ENCODE measurements around the gene CYP4F8. TPM values are rescaled to one million over a fixed set of nuclear protein-coding genes. Genes with fewer than 3 reads are reported as not detected.

Gene CYP4F8
- total and polyA plus RNA-seq, 9 donors: 1.1 TPM; not detected in 8

DNA sequence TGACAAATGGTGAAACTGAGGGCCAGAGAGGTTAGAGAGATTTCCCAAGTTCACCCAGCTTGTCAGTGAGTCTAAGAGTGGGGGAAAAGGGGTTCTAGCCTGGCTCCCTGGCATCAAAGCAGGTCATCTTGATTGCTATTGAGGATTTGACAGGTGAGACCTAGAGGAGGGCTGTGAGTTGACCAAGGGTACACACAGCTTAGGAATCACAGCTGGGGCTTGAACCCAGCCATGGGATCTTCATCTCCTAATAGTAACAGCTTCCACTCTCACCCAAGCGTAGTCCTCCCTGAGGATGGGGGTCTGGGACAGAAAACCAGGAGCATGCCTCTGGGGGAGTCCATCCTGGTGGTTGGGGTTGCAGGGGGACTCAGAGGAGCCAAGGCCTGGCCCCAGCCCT, 6.8 kb downstream of the CYP4F8 start:
- H3K9me3 ChIP-seq: no peaks in the 10 kb centered on the region
- no peak for TF ChIP-seq POLR2A (IDR thresholded peaks at IDR 0.05)
- H3K27ac ChIP-seq: no peak overlapping the region
- H3K27me3 ChIP-seq: no peaks in the 10 kb centered on the region
- WGBS, 3 donors: 53 to 62% (median 55%) methylated on average over 1 of the region's 1 CpG
- no peak for DNase-seq
- intact Hi-C loops (cut with DNase I): loop anchor here in 1 of 4 donors (10.0 kb wide), 1 partner anchor 413 kb away; no protein-coding TSS in a partner anchor
- H3K36me3 ChIP-seq: no peaks in the 10 kb centered on the region
- no peak overlapping the region for H3K4me3 ChIP-seq
- H3K4me1 ChIP-seq (ENCODE audit: insufficient read depth): no peaks in the 10 kb centered on the region

DNA sequence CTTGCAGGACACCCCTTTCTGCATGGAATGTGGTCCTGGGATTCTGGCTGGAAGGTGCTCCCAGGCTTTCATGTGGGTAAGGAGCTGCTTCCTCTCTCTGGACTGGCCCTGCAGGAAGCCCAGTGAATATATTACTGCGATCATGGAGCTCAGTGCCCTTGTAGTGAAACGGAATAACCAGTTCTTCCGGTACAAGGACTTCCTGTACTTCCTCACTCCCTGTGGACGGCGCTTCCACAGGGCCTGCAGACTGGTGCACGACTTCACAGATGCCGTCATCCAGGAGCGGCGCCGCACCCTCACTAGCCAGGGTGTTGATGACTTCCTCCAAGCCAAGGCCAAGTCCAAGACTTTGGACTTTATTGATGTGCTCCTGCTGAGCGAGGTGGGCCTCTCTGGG, 8.0 kb downstream of the CYP4F8 start:
- WGBS, 3 donors: 56 to 71% (median 67%) methylated on average over 11 of the region's 11 CpGs
- Histone ChIP-seq H3K4me1 (ENCODE audit: insufficient read depth) (no peaks in the 10 kb centered on the region), H3K27me3 (no peaks in the 10 kb centered on the region), H3K9me3 (no peaks in the 10 kb centered on the region), H3K4me3 (no peak overlapping the region), H3K27ac (no peak overlapping the region), H3K36me3 (no peaks in the 10 kb centered on the region)
- no peak for DNase-seq
- intact Hi-C loops (cut with DNase I): loop anchor here in 1 of 4 donors (10.0 kb wide), 1 partner anchor 412 kb away; no protein-coding TSS in a partner anchor
- TF ChIP-seq POLR2A (IDR thresholded peaks at IDR 0.05) (no peak), EP300 (IDR thresholded peaks at IDR 0.05) (no peak)
- TF ChIP-seq, protein P1, sequence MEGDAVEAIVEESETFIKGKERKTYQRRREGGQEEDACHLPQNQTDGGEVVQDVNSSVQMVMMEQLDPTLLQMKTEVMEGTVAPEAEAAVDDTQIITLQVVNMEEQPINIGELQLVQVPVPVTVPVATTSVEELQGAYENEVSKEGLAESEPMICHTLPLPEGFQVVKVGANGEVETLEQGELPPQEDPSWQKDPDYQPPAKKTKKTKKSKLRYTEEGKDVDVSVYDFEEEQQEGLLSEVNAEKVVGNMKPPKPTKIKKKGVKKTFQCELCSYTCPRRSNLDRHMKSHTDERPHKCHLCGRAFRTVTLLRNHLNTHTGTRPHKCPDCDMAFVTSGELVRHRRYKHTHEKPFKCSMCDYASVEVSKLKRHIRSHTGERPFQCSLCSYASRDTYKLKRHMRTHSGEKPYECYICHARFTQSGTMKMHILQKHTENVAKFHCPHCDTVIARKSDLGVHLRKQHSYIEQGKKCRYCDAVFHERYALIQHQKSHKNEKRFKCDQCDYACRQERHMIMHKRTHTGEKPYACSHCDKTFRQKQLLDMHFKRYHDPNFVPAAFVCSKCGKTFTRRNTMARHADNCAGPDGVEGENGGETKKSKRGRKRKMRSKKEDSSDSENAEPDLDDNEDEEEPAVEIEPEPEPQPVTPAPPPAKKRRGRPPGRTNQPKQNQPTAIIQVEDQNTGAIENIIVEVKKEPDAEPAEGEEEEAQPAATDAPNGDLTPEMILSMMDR (IDR thresholded peaks at IDR 0.05): no peak

DNA sequence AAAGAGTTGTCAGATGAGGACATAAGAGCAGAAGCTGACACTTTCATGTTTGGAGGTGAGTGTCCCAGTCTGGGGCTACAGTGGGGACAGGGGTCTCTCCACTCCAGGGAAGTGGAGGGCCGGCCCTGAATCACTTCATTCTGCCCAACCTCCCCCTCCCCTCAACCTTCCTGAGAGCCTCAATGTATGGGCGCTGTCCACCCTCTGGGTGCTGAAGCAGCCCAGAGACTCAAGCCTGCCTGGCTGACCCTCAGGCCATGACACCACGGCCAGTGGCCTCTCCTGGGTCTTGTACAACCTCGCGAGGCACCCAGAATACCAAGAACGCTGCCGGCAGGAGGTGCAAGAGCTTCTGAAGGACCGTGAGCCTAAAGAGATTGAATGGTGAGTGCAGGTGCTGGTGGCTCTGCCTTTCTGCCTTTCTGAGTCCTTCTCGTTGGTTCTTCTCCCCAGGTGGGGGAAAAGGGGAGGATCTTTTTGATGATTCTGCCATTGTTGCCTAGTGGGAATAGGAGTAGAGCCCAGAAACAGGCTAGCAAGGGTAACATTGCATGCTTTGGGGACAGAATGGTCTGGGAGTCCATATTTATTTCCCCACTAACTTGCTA, 8.8 kb downstream of the CYP4F8 start:
- H3K9me3 ChIP-seq: no peaks in the 10 kb centered on the region
- TF ChIP-seq, protein P1 (IDR thresholded peaks at IDR 0.05): no peak
- no peak for TF ChIP-seq POLR2A (IDR thresholded peaks at IDR 0.05)
- TF ChIP-seq EP300 (IDR thresholded peaks at IDR 0.05): no peak
- no peak overlapping the region for H3K27ac ChIP-seq
- H3K4me3 ChIP-seq: no peak overlapping the region
- H3K36me3 ChIP-seq: no peaks in the 10 kb centered on the region
- DNase-seq: no peak
- no peaks in the 10 kb centered on the region for H3K27me3 ChIP-seq
- 5 to 7% (median 5%) methylated on average over 9 of the region's 9 CpGs for WGBS, 3 donors
- intact Hi-C loops (cut with DNase I): loop anchor here in 1 of 4 donors (10.0 kb wide), 1 partner anchor 411 kb away; no protein-coding TSS in a partner anchor
- no peaks in the 10 kb centered on the region for H3K4me1 ChIP-seq (ENCODE audit: insufficient read depth)

DNA sequence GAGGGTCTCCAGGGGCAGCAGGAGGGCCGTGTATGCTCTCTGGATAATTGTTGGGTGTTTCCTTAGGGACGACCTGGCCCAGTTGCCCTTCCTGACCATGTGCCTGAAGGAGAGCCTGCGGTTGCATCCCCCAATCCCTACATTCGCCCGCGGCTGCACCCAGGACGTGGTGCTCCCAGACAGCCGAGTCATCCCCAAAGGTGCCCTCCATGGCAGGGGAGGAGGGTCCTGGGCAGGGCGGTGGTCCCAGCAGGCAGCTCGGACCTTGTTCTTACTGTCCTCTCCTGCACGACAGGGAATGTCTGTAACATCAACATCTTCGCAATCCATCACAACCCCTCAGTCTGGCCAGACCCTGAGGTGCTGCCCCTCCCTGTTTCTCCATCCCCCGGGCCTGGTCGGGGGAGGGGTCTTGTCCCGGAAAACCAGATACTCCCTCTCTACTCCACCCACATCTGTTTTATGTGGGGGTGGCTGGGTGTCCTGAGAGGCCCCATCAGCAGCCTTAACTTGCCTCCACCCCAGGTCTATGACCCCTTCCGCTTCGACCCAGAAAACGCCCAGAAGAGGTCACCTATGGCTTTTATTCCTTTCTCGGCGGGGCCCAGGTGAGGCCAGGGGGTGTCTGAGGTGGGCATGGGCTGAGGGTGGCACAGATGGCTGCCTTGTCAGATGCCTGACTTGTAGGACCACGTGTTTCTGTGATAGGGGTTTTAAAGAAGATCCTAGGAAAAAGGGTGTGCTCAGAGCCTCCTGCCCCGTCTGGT, 13.4 kb downstream of the CYP4F8 start:
- H3K27me3 ChIP-seq: no peaks in the 10 kb centered on the region
- no peak overlapping the region for H3K27ac ChIP-seq
- no peak overlapping the region for H3K4me3 ChIP-seq
- H3K36me3 ChIP-seq: no peaks in the 10 kb centered on the region
- WGBS, 3 donors: 48 to 57% (median 56%) methylated on average over 22 of the region's 22 CpGs
- no peak for TF ChIP-seq POLR2A (IDR thresholded peaks at IDR 0.05)
- TF ChIP-seq, protein P1 (IDR thresholded peaks at IDR 0.05): no peak
- no peak for TF ChIP-seq EP300 (IDR thresholded peaks at IDR 0.05)
- no peaks in the 10 kb centered on the region for H3K9me3 ChIP-seq
- intact Hi-C loops (cut with DNase I): loop anchor here in 2 of 4 donors (5.0 to 10.0 kb wide), 2 partner anchors 406 to 554 kb away; no protein-coding TSS in a partner anchor
- no peak for DNase-seq
- H3K4me1 ChIP-seq (ENCODE audit: insufficient read depth): no peaks in the 10 kb centered on the region
